ENCODE measurements around the gene TSPAN32. TPM values are rescaled to one million over a fixed set of nuclear protein-coding genes. Genes with fewer than 3 reads are reported as not detected.

TSPAN32 gene
- total RNA-seq, 1 experiment from 2014 or later, result not detected

DNA sequence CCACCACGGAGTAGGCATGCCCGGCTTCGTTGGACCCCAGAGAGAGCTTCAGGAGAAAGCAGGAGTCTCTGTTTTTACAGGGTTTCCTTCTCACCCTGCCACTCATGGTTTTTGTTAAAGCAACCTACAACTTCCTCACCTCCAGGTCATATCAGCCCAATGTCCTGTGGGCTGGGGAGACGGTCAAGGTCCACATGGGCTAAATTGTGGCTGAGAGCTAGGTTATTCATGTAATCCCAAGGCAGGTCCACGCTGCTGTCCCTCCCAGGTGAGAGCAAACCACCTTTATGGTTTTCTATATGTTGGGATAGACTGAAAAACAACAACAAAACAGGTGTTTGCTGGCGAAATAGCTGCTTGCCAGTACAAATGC is 19.5 kb downstream of the TSPAN32 start:
- no peak overlapping the region for H3K4me3 ChIP-seq (ENCODE audit: low read depth in 2 of 2, low read length in 2 of 2)
- POLR2A ChIA-PET, result no interaction called here

GRCh38 chr11:2325123-2325522 is 23.3 kb downstream of the TSPAN32 start:
- no peaks in the 10 kb centered on the region for H3K36me3 ChIP-seq (ENCODE audit: control insufficient read depth, insufficient read depth, low read length)
- ChIA-PET POLR2A (no interaction called here), CTCF (interaction anchor here (1.2 kb wide), 1 partner anchor 12 kb away, joined by 4 read pairs; no protein-coding TSS in a partner anchor)
- DNase-seq (ENCODE audit: low read depth, low spot score), result no peak
- ATAC-seq, result no peak
- BruUV-seq (replicated peaks), result no TSS peak
- TF ChIP-seq, protein P1, sequence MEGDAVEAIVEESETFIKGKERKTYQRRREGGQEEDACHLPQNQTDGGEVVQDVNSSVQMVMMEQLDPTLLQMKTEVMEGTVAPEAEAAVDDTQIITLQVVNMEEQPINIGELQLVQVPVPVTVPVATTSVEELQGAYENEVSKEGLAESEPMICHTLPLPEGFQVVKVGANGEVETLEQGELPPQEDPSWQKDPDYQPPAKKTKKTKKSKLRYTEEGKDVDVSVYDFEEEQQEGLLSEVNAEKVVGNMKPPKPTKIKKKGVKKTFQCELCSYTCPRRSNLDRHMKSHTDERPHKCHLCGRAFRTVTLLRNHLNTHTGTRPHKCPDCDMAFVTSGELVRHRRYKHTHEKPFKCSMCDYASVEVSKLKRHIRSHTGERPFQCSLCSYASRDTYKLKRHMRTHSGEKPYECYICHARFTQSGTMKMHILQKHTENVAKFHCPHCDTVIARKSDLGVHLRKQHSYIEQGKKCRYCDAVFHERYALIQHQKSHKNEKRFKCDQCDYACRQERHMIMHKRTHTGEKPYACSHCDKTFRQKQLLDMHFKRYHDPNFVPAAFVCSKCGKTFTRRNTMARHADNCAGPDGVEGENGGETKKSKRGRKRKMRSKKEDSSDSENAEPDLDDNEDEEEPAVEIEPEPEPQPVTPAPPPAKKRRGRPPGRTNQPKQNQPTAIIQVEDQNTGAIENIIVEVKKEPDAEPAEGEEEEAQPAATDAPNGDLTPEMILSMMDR (IDR thresholded peaks at IDR 0.05), result no peak
- TF ChIP-seq REST (IDR thresholded peaks at IDR 0.05; ENCODE audit: insufficient read depth in 1 of 2, low read depth in 2 of 2, low read length in 1 of 2), result no peak
- TF ChIP-seq TCF7L2 (IDR thresholded peaks at IDR 0.05; ENCODE audit: low read depth, low read length), result no peak
- no peak for TF ChIP-seq SIN3A (IDR thresholded peaks at IDR 0.05; ENCODE audit: borderline replicate concordance, insufficient read depth, low read depth, low read length)
- no peak for TF ChIP-seq POLR2AphosphoS5 (IDR thresholded peaks at IDR 0.05; ENCODE audit: low read depth, low read length)
- in situ Hi-C loops (cut with HindIII; ENCODE audit: low pct_unique_long_range_greater_than_20kb, low sequenced_read_pairs), result no loop called here
- no peak overlapping the region for H3K27ac ChIP-seq (ENCODE audit: low read length)
- H3K4me3 ChIP-seq (ENCODE audit: low read depth in 2 of 2, low read length in 2 of 2), result no peak overlapping the region
- no peaks in the 10 kb centered on the region for H3K4me1 ChIP-seq (ENCODE audit: control insufficient read depth, insufficient read depth, low read length)
- H3K27me3 ChIP-seq (ENCODE audit: control insufficient read depth, insufficient read depth, low read length), result no peaks in the 10 kb centered on the region
- intact Hi-C loops (cut with micrococcal nuclease; ENCODE audit: unreplicated experiment), result no loop called here
- H3K9me3 ChIP-seq (ENCODE audit: control insufficient read depth, insufficient read depth, low read depth, low read length), result no peaks in the 10 kb centered on the region

More for the DNA sequence above, 19.5 kb downstream of the TSPAN32 start:
- intact Hi-C loops (cut with micrococcal nuclease; ENCODE audit: unreplicated experiment), result no loop called here
- Histone ChIP-seq H3K9me3 (ENCODE audit: control insufficient read depth, insufficient read depth, low read depth, low read length) (no peaks in the 10 kb centered on the region), H3K36me3 (ENCODE audit: control insufficient read depth, insufficient read depth, low read length) (no peaks in the 10 kb centered on the region), H3K4me1 (ENCODE audit: control insufficient read depth, insufficient read depth, low read length) (no peaks in the 10 kb centered on the region), H3K27ac (ENCODE audit: low read length) (no peak overlapping the region), H3K27me3 (ENCODE audit: control insufficient read depth, insufficient read depth, low read length) (no peaks in the 10 kb centered on the region)
- DNase-seq (ENCODE audit: low read depth, low spot score) (no peak), ATAC-seq (no peak)
- BruUV-seq (replicated peaks), result no TSS peak
- TF ChIP-seq POLR2AphosphoS5 (IDR thresholded peaks at IDR 0.05; ENCODE audit: low read depth, low read length) (no peak), REST (IDR thresholded peaks at IDR 0.05; ENCODE audit: insufficient read depth in 1 of 2, low read depth in 2 of 2, low read length in 1 of 2) (no peak), SIN3A (IDR thresholded peaks at IDR 0.05; ENCODE audit: borderline replicate concordance, insufficient read depth, low read depth, low read length) (no peak), TCF7L2 (IDR thresholded peaks at IDR 0.05; ENCODE audit: low read depth, low read length) (no peak)
- TF ChIP-seq, protein P1 (IDR thresholded peaks at IDR 0.05), result no peak
- CTCF ChIA-PET, result no interaction called here
- in situ Hi-C loops (cut with HindIII; ENCODE audit: low pct_unique_long_range_greater_than_20kb, low sequenced_read_pairs), result no loop called here
